GM12875 (cell line): ENCODE data around the gene AMDHD2.

Experiments
- H3K4me3 ChIP-seq: one replicate; pipeline ENCODE4 v1.5.1; 2011; ENCODE audit warnings: low read depth, low read length, control low read depth
- TF ChIP-seq, protein P1 (sequence below): IDR thresholded peaks from 2 replicates; pipeline ENCODE4 v1.5.1; 2011; ENCODE audit warnings: low read depth, mild to moderate bottlenecking, control low read depth, inconsistent platforms, low read length, moderate library complexity, borderline replicate concordance; ENCODE audit not compliant: insufficient read depth

AMDHD2 gene

DNA sequence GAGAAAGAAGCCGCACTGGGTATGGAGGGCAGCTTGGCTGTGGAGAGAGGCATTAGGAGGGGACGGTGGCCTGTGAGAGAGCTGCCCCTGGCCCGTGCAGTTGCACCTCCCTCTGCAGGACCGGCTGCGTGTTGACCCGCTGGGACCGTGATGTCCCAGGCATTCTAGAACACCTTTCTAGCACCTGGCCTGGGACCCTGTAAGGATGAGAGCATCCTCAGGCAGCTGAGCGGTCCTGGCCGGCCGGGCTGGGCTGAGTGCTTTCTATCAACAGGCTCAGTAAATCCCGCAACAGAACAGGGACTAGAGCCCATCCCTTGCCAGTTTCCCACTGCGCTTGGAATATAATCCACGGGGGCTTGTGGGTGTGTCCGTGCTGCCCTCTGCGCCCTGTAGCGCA is 30.6 kb upstream of the AMDHD2 start:
- TF ChIP-seq, protein P1, sequence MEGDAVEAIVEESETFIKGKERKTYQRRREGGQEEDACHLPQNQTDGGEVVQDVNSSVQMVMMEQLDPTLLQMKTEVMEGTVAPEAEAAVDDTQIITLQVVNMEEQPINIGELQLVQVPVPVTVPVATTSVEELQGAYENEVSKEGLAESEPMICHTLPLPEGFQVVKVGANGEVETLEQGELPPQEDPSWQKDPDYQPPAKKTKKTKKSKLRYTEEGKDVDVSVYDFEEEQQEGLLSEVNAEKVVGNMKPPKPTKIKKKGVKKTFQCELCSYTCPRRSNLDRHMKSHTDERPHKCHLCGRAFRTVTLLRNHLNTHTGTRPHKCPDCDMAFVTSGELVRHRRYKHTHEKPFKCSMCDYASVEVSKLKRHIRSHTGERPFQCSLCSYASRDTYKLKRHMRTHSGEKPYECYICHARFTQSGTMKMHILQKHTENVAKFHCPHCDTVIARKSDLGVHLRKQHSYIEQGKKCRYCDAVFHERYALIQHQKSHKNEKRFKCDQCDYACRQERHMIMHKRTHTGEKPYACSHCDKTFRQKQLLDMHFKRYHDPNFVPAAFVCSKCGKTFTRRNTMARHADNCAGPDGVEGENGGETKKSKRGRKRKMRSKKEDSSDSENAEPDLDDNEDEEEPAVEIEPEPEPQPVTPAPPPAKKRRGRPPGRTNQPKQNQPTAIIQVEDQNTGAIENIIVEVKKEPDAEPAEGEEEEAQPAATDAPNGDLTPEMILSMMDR = no peak
- no peak overlapping the region for H3K4me3 ChIP-seq

DNA sequence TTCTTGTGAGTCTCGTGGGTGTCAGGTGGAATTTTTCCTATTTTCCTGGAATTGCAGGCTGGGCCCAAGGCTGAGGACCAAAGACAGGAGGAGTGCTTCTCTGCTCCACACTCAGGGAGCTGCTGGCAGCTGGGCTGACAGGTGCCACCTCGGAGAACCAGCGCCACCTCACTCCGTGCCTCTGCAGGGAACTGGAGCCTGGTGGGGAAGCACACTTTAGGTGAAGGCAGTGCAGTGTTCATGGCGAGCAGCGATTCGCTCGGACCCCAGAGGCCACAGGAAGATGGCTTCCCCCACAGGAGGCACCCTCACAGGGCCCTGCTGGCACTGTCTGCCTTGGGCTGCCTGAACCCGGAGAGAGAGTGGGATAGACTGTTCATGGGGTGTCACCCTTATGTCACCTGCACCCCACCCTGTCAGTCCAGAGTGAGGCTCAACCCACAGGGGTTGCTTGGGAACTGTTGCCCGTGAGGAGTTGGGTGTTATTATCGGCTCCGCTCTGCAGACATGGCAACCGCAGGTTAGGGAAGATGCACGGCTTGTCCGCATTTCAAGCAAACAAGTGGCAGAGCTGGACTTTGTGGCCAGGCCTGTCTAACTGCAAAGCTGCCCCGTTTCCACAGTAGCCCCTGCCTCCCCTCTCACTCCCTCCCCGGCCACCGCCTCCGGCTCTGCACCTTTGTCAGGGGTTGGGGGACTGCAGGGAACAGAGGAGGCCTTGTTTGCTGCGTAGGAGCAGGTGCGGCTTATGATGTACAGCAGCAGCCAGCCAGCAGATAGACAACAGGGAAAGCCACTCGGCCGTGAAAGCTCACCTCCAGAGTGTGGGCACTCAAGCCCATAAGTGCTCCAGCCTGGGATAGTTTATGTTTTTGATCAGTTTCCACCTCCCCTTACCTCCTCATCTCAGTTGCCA is 29.7 kb upstream of the AMDHD2 start:
- no peak overlapping the region for H3K4me3 ChIP-seq
- TF ChIP-seq, protein P1 = no peak

DNA sequence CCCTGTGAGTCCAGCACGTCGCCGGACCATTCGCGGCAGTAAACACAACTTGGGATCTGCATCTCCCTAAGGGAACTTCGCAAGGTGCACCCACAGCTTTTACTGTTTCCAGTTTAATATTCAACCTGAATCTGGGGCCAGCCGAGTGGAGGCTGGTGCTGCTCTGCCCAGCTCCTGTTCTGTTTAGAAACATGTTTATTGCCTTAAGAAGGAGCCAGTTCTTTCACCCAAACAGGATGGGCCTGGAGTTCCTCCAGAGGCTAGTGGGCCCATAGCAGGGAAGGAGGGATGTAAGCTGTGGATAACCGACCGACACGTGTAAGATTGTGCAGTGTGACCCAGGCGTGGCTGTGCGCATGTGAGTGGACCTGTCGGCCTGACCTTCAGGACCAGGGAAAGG is 27.9 kb upstream of the AMDHD2 start:
- H3K4me3 ChIP-seq = no peak overlapping the region
- TF ChIP-seq, protein P1 = no peak

DNA sequence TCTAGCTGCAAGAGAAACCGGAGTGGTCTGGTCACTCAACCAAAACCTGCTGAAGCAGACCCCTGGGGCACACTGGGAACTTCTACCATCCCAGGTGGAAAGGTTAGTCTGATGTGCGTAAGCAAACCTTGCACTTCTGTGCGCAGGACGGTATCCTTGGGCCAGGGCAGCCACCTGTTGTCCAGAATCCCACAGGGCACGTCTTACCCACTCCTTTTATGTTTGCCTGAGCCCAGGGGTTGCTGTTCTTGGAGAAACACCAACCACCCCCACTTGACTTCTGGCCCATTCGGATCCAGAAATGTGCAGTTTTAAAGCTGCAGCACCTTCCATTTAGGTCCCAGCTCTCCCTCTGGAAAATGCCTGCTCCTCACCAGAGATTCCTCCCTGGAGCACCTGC is 26.6 kb upstream of the AMDHD2 start:
- TF ChIP-seq, protein P1 = no peak
- H3K4me3 ChIP-seq = no peak overlapping the region

DNA sequence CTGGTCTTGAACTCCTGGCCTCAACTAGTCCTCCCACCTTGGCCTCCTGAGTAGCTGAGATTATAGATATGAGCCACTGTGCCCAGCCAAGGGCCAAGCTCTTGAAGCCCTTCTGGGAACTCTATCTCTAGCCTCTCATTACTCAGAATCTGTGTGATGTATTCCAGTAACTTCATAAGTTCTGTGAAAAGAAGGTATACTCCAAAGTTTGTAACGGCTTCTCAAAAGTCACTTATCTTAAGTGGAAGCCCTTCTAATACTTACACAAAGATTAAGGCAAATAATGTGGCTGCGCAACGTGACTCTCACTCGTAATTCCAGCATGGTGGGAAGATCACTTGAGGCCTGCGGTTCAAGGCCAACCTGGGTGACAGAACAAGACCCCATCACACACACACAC is 25.6 kb upstream of the AMDHD2 start:
- TF ChIP-seq, protein P1 = no peak
- no peak overlapping the region for H3K4me3 ChIP-seq

DNA sequence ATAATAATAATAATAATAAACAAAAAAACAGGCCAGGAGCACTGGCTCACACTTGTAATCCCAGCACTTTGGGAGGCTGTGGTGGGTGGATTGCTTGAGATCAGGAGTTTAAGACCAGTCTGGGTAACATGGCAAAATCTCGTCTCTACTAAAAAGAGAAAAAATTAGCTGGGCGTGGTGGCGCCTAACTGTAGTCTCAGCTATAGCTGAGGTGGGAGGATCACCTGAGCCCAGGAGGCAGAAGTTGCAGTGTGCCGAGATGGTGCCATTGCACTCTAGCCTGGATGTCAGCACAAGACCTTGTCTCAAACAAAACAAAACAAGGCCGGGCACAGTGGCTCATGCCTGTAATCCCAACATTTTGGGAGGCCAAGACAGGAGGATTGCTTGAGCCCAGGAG is 25.1 kb upstream of the AMDHD2 start:
- TF ChIP-seq, protein P1 = no peak

More for the DNA sequence above, 25.1 kb upstream of the AMDHD2 start:
- H3K4me3 ChIP-seq = no peak overlapping the region
